ENCODE measurements around the gene CD3D. TPM values are rescaled to one million over a fixed set of nuclear protein-coding genes. Genes with fewer than 3 reads are reported as not detected.

The CD3D gene
- not detected for total RNA-seq

GRCh38 chr11:118342503-118343161 lies at the start of gene CD3D:
Gene CD3D, minus strand, starts transcription at chr11:118342705. Its CDS starts 98 bp downstream, at chr11:118342607.
- H3K9ac ChIP-seq (ENCODE audit: low read depth in 1 of 3, low read length in 3 of 3) = no peak within 1 kb of the TSS
- no peaks in the 10 kb centered on the region for H3K9me3 ChIP-seq (ENCODE audit: control insufficient read depth in 3 of 3, low read length in 3 of 3)
- no peak within 1 kb of the TSS for H3K4me3 ChIP-seq (ENCODE audit: low read length in 3 of 3)
- peaks cover 0 to 27% (median 13%) of the 10 kb centered on the region in 3 donors for H3K27me3 ChIP-seq (ENCODE audit: control insufficient read depth in 3 of 3, insufficient read depth in 3 of 3, low read length in 3 of 3)
- no peak within 1 kb of the TSS for H3K27ac ChIP-seq (ENCODE audit: low read depth, low read length)
- H3K4me1 ChIP-seq (ENCODE audit: control insufficient read depth in 3 of 3, insufficient read depth in 3 of 3, low read length in 3 of 3) = no peaks in the 10 kb centered on the region
- H3K36me3 ChIP-seq (ENCODE audit: control insufficient read depth in 3 of 3, insufficient read depth in 3 of 3, low read length in 3 of 3) = no peaks in the 10 kb centered on the region

- H3K27me3 ChIP-seq (ENCODE audit: control insufficient read depth in 3 of 3, insufficient read depth in 3 of 3, low read length in 3 of 3) = no peaks in the 10 kb centered on the region
- peaks cover 10 to 15% (median 13%) of the 10 kb centered on the region in 3 donors for H3K4me1 ChIP-seq (ENCODE audit: control insufficient read depth in 3 of 3, insufficient read depth in 3 of 3, low read length in 3 of 3)
- no peak overlapping the region for H3K9ac ChIP-seq (ENCODE audit: low read depth in 1 of 3, low read length in 3 of 3)
- H3K4me3 ChIP-seq (ENCODE audit: low read length in 3 of 3) = no peak overlapping the region
- no peak overlapping the region for H3K27ac ChIP-seq (ENCODE audit: low read depth, low read length)
- H3K9me3 ChIP-seq (ENCODE audit: control insufficient read depth in 3 of 3, low read length in 3 of 3) = no peaks in the 10 kb centered on the region
- peaks cover 55 to 77% (median 76%) of the 10 kb centered on the region in 3 donors for H3K36me3 ChIP-seq (ENCODE audit: control insufficient read depth in 3 of 3, insufficient read depth in 3 of 3, low read length in 3 of 3)
Observed at GRCh38 chr11:118383657-118384056, 41.2 kb upstream of the CD3D start.

GRCh38 chr11:118382954-118383353 lies 40.4 kb upstream of the CD3D start:
- Histone ChIP-seq H3K9me3 (ENCODE audit: control insufficient read depth in 3 of 3, low read length in 3 of 3) (no peaks in the 10 kb centered on the region), H3K9ac (ENCODE audit: low read depth in 1 of 3, low read length in 3 of 3) (no peak overlapping the region), H3K4me3 (ENCODE audit: low read length in 3 of 3) (no peak overlapping the region), H3K36me3 (ENCODE audit: control insufficient read depth in 3 of 3, insufficient read depth in 3 of 3, low read length in 3 of 3) (peaks cover 53 to 81% (median 80%) of the 10 kb centered on the region in 3 donors), H3K27ac (ENCODE audit: low read depth, low read length) (no peak overlapping the region), H3K27me3 (ENCODE audit: control insufficient read depth in 3 of 3, insufficient read depth in 3 of 3, low read length in 3 of 3) (no peaks in the 10 kb centered on the region), H3K4me1 (ENCODE audit: control insufficient read depth in 3 of 3, insufficient read depth in 3 of 3, low read length in 3 of 3) (peaks cover 10 to 15% (median 13%) of the 10 kb centered on the region in 3 donors)

- Histone ChIP-seq H3K27ac (ENCODE audit: low read depth, low read length) (peak overlapping the region; percentile 76), H3K36me3 (ENCODE audit: control insufficient read depth in 3 of 3, insufficient read depth in 3 of 3, low read length in 3 of 3) (peaks cover 43 to 76% (median 75%) of the 10 kb centered on the region in 3 donors)
Observed at GRCh38 chr11:118380571-118380970, 38.1 kb upstream of the CD3D start.

GRCh38 chr11:118379497-118379896 lies 37.0 kb upstream of the CD3D start:
- H3K27me3 ChIP-seq (ENCODE audit: control insufficient read depth in 3 of 3, insufficient read depth in 3 of 3, low read length in 3 of 3) = no peaks in the 10 kb centered on the region
- no peaks in the 10 kb centered on the region for H3K9me3 ChIP-seq (ENCODE audit: control insufficient read depth in 3 of 3, low read length in 3 of 3)
- H3K4me3 ChIP-seq (ENCODE audit: low read length in 3 of 3) = no peak overlapping the region
- no peak overlapping the region for H3K9ac ChIP-seq (ENCODE audit: low read depth in 1 of 3, low read length in 3 of 3)
- peaks cover 40 to 73% (median 72%) of the 10 kb centered on the region in 3 donors for H3K36me3 ChIP-seq (ENCODE audit: control insufficient read depth in 3 of 3, insufficient read depth in 3 of 3, low read length in 3 of 3)
- peak overlapping the region; percentile 76 for H3K27ac ChIP-seq (ENCODE audit: low read depth, low read length)
- H3K4me1 ChIP-seq (ENCODE audit: control insufficient read depth in 3 of 3, insufficient read depth in 3 of 3, low read length in 3 of 3) = peaks cover 10 to 15% (median 13%) of the 10 kb centered on the region in 3 donors

More at GRCh38 chr11:118380571-118380970, 38.1 kb upstream of the CD3D start:
- H3K9me3 ChIP-seq (ENCODE audit: control insufficient read depth in 3 of 3, low read length in 3 of 3) = no peaks in the 10 kb centered on the region
- no peak overlapping the region for H3K9ac ChIP-seq (ENCODE audit: low read depth in 1 of 3, low read length in 3 of 3)
- no peak overlapping the region for H3K4me3 ChIP-seq (ENCODE audit: low read length in 3 of 3)
- no peaks in the 10 kb centered on the region for H3K27me3 ChIP-seq (ENCODE audit: control insufficient read depth in 3 of 3, insufficient read depth in 3 of 3, low read length in 3 of 3)
- H3K4me1 ChIP-seq (ENCODE audit: control insufficient read depth in 3 of 3, insufficient read depth in 3 of 3, low read length in 3 of 3) = peaks cover 10 to 15% (median 13%) of the 10 kb centered on the region in 3 donors

GRCh38 chr11:118375978-118376377 lies 33.5 kb upstream of the CD3D start:
- Histone ChIP-seq H3K4me3 (ENCODE audit: low read length in 3 of 3) (no peak overlapping the region), H3K9ac (ENCODE audit: low read depth in 1 of 3, low read length in 3 of 3) (no peak overlapping the region), H3K9me3 (ENCODE audit: control insufficient read depth in 3 of 3, low read length in 3 of 3) (no peaks in the 10 kb centered on the region), H3K27ac (ENCODE audit: low read depth, low read length) (no peak overlapping the region), H3K27me3 (ENCODE audit: control insufficient read depth in 3 of 3, insufficient read depth in 3 of 3, low read length in 3 of 3) (no peaks in the 10 kb centered on the region), H3K36me3 (ENCODE audit: control insufficient read depth in 3 of 3, insufficient read depth in 3 of 3, low read length in 3 of 3) (peaks cover 39 to 81% (median 76%) of the 10 kb centered on the region in 3 donors), H3K4me1 (ENCODE audit: control insufficient read depth in 3 of 3, insufficient read depth in 3 of 3, low read length in 3 of 3) (peaks cover 10 to 15% (median 13%) of the 10 kb centered on the region in 3 donors)

- Histone ChIP-seq H3K4me3 (ENCODE audit: low read length in 3 of 3) (no peak overlapping the region), H3K36me3 (ENCODE audit: control insufficient read depth in 3 of 3, insufficient read depth in 3 of 3, low read length in 3 of 3) (peaks cover 41 to 88% (median 84%) of the 10 kb centered on the region in 3 donors)
Observed at GRCh38 chr11:118374729-118375128, 32.2 kb upstream of the CD3D start.

GRCh38 chr11:118373871-118374270 lies 31.4 kb upstream of the CD3D start:
- peaks cover 44 to 89% (median 83%) of the 10 kb centered on the region in 3 donors for H3K36me3 ChIP-seq (ENCODE audit: control insufficient read depth in 3 of 3, insufficient read depth in 3 of 3, low read length in 3 of 3)
- no peak overlapping the region for H3K9ac ChIP-seq (ENCODE audit: low read depth in 1 of 3, low read length in 3 of 3)
- H3K27ac ChIP-seq (ENCODE audit: low read depth, low read length) = no peak overlapping the region
- no peak overlapping the region for H3K4me3 ChIP-seq (ENCODE audit: low read length in 3 of 3)
- no peaks in the 10 kb centered on the region for H3K9me3 ChIP-seq (ENCODE audit: control insufficient read depth in 3 of 3, low read length in 3 of 3)
- peaks cover 0 to under 1% (median under 1%) of the 10 kb centered on the region in 3 donors for H3K4me1 ChIP-seq (ENCODE audit: control insufficient read depth in 3 of 3, insufficient read depth in 3 of 3, low read length in 3 of 3)
- no peaks in the 10 kb centered on the region for H3K27me3 ChIP-seq (ENCODE audit: control insufficient read depth in 3 of 3, insufficient read depth in 3 of 3, low read length in 3 of 3)

More at GRCh38 chr11:118374729-118375128, 32.2 kb upstream of the CD3D start:
- Histone ChIP-seq H3K9me3 (ENCODE audit: control insufficient read depth in 3 of 3, low read length in 3 of 3) (no peaks in the 10 kb centered on the region), H3K27me3 (ENCODE audit: control insufficient read depth in 3 of 3, insufficient read depth in 3 of 3, low read length in 3 of 3) (no peaks in the 10 kb centered on the region), H3K27ac (ENCODE audit: low read depth, low read length) (no peak overlapping the region), H3K9ac (ENCODE audit: low read depth in 1 of 3, low read length in 3 of 3) (no peak overlapping the region), H3K4me1 (ENCODE audit: control insufficient read depth in 3 of 3, insufficient read depth in 3 of 3, low read length in 3 of 3) (peaks cover 4 to 9% (median 8%) of the 10 kb centered on the region in 3 donors)

GRCh38 chr11:118373263-118373662 lies 30.8 kb upstream of the CD3D start:
- Histone ChIP-seq H3K4me3 (ENCODE audit: low read length in 3 of 3) (no peak overlapping the region), H3K27ac (ENCODE audit: low read depth, low read length) (no peak overlapping the region), H3K9me3 (ENCODE audit: control insufficient read depth in 3 of 3, low read length in 3 of 3) (no peaks in the 10 kb centered on the region), H3K9ac (ENCODE audit: low read depth in 1 of 3, low read length in 3 of 3) (no peak overlapping the region), H3K4me1 (ENCODE audit: control insufficient read depth in 3 of 3, insufficient read depth in 3 of 3, low read length in 3 of 3) (no peaks in the 10 kb centered on the region), H3K27me3 (ENCODE audit: control insufficient read depth in 3 of 3, insufficient read depth in 3 of 3, low read length in 3 of 3) (no peaks in the 10 kb centered on the region), H3K36me3 (ENCODE audit: control insufficient read depth in 3 of 3, insufficient read depth in 3 of 3, low read length in 3 of 3) (peaks cover 50 to 90% (median 84%) of the 10 kb centered on the region in 3 donors)

- Histone ChIP-seq H3K27ac (ENCODE audit: low read depth, low read length) (no peak overlapping the region), H3K9ac (ENCODE audit: low read depth in 1 of 3, low read length in 3 of 3) (no peak overlapping the region), H3K4me3 (ENCODE audit: low read length in 3 of 3) (no peak overlapping the region), H3K36me3 (ENCODE audit: control insufficient read depth in 3 of 3, insufficient read depth in 3 of 3, low read length in 3 of 3) (peaks cover 45 to 78% (median 71%) of the 10 kb centered on the region in 3 donors), H3K9me3 (ENCODE audit: control insufficient read depth in 3 of 3, low read length in 3 of 3) (no peaks in the 10 kb centered on the region), H3K27me3 (ENCODE audit: control insufficient read depth in 3 of 3, insufficient read depth in 3 of 3, low read length in 3 of 3) (no peaks in the 10 kb centered on the region), H3K4me1 (ENCODE audit: control insufficient read depth in 3 of 3, insufficient read depth in 3 of 3, low read length in 3 of 3) (peaks cover 0 to 7% (median 2%) of the 10 kb centered on the region in 3 donors)
Observed at GRCh38 chr11:118370774-118371173, 28.3 kb upstream of the CD3D start.
